ENCODE results near the gene TAF6.

- TF ChIP-seq CTCF (IDR thresholded peaks at IDR 0.05) = no peak
- TF ChIP-seq POLR2A (IDR thresholded peaks at IDR 0.05) = no peak
Observed at GRCh38 chr7:100074841-100075240, 44.3 kb downstream of the TAF6 start.
